NOMO-1 (cell line): Measurements from ENCODE around the gene ATAT1.
"Not testable (repeated sequence)": the region's sequence is repeated elsewhere in the genome, so short reads cannot be mapped to it uniquely, and the experiment has no call there.

ENCODE experiments used
- DNase-seq, 2 experiments: peaks; one replicate each; lab custom pipeline; 2025; ENCODE audit not compliant: unreplicated experiment in 2 of 2; lab: John Stamatoyannopoulos, UW

Gene ATAT1

GRCh38 chr6:30646450-30647241 is 20.0 kb downstream of the ATAT1 start, which contains the start of gene C6orf136:
Gene C6orf136, plus strand, starts transcription at chr6:30647133. Its CDS starts 99 bp downstream, at chr6:30647232.
- DNase-seq = peak; percentile 83 to 91

GRCh38 chr6:30647242-30648116 is 20.8 kb downstream of the ATAT1 start:
- peak; percentile 56 to 61 for DNase-seq

- DNase-seq = no peak
These were observed 24.5 kb downstream of the ATAT1 start for GRCh38 chr6:30651143-30651542.

GRCh38 chr6:30654798-30655742 is 28.4 kb downstream of the ATAT1 start:
- DNase-seq = no peak

DNA sequence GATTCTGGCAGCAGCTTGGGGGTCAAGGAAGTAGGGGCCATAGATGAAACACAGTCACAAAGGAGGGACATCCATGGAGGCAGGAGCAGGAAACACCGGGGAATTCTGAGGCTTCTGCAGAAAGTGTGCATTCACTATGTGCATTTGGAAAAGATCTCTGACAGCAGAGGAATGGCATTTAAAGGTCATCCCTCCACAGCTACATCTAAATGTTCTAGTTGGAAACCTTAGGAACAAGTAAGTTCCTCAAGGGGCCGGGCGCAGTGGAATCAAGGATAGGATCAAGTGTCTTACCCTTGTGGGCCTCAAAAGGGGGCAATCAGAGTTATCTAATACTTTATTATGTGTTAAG is 29.0 kb downstream of the ATAT1 start:
- DNase-seq = no peak

DNA sequence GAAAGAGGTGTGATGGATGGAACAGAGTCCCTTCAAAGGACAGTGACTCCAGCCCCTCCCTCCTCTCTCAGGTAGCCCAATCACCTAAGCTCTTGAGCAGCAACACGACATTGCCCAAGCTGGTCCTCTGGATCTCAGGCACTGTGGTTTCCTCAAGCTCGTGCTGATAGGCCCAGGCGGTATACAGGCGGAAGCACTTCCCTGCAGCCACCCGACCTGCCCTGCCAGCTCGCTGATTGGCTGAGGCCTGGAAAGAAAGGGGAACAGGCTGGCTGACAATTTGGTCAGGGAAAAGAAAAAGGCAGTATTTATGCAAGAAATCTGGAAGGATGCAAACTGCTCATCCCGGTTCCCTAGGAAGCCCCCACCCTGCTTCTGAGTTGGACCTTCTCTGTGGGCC is 29.8 kb downstream of the ATAT1 start:
- peak; percentile 77 to 78 for DNase-seq

GRCh38 chr6:30657454-30657853 is 30.8 kb downstream of the ATAT1 start:
- no peak for DNase-seq

DNA sequence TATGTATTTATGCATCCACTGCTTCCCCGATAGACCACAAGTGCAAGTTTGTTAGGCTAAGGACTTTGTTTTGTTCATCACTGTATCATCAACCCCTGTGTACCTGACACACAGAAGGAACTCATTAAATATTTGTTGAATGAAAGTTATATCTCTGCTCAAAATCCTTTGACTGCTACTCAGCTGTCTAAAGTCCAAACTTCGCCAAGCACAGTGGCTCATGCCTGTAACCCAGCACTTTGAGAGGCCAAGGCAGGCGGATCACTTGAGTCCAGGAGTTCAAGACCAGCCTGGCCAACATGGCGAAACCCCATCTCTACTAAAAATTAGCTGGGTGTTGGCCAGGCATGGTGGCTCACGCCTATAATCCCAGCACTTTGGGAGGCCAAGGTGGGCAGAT is 31.2 kb downstream of the ATAT1 start:
- DNase-seq = not testable (repeated sequence)

DNA sequence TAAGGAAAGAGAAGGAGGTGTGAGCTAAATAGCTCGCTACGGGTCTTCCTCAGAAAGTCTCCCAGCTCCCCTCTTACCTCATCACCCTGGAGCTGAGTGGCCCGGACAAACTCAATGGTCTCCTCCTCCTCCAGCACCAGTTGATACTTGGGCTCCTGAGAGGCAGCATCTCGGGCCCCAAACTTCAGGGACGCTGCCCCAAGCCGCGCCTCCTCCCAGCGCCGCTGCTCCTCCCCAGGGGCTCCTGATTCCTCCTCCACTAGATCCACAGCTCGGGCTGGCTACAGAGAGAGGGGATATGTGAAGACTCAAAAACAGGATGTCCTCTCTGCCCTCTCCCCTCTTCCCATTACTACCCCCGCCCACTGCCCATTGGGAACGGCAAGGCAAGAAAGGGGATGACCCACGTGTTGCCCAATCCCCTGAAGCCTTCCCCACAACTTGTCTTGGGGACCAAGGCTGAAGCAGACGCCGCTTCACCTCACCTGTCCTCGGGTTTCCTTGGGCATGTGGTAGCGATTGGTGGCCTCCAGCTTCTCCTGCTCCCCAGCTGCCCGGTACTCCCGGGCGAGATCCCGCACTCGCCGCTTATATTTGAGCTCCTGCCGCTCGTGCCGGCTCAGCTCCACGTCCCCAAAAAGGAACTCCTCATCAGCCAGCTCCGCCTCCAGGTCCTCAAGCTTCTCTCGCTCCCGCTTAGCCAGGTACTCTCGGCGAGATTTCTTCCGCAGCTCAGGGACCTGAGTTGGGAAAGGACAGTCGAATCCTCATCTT is 38.5 kb downstream of the ATAT1 start:
- DNase-seq = no peak

DNA sequence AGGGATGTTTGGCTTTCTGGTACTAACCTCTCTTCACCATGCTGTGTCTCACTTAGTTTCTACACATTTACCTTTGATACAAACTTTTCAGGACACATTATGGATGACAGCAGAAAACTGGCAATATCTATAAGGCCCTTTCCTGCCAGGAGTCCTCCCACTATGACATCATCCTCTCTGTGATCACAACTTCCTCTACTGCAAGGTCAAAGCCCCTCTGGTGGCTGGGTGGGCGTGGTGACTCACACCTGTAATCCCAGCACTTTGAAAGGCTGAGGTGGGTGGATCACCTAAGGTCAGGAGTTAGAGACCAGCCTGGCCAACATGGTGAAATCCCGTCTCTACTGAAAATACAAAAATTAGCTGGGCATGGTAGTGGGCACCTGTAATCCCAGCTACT is 39.6 kb downstream of the ATAT1 start:
- DNase-seq = not testable (repeated sequence)

- no peak for DNase-seq
These were observed 44.3 kb downstream of the ATAT1 start for GRCh38 chr6:30670760-30671527.

DNA sequence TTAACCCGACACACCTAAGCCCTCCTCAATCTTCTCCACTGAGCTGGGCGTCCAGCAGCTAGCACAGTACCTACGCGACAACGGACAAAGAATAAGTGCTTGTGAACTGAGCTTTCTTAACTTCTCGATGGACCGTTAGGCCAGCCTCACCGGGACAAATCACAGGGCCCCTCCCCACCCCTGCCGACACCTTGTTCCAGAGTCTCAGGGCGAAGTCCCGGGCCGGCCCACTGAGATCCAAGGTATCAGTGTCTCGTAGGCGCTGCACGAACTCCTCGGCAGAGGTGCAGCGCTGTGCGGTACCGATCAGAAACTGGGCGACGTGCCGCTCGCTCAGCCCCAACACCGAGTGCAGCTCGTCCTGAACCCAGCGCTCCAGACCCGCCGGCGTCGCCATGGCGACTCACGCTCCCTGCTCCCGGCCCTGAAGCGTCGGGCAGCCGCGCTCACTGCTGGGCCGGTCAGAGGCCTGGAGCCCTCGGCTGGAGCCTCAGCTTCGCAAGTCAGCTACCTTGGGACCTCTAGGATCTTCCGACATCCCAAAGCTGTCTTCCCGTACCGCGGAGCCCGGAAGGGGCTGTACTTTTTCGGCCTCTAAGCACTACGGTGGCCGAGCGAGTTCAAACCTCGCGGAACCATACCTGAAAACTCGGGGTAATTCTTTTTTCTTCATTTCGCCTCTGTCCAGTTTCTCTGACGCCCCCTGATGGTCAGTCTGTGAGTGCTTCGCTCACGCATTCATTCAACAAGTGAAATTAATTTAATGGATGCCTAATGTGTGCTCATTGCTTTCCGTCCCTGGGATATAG is 46.0 kb downstream of the ATAT1 start, which contains the start of gene DHX16:
TSS of gene DHX16 (minus strand) at position 562 of the 809 bp plus-strand sequence. CDS start at position 397, 165 bp downstream.
- peak; percentile 89 to 96 for DNase-seq

DNA sequence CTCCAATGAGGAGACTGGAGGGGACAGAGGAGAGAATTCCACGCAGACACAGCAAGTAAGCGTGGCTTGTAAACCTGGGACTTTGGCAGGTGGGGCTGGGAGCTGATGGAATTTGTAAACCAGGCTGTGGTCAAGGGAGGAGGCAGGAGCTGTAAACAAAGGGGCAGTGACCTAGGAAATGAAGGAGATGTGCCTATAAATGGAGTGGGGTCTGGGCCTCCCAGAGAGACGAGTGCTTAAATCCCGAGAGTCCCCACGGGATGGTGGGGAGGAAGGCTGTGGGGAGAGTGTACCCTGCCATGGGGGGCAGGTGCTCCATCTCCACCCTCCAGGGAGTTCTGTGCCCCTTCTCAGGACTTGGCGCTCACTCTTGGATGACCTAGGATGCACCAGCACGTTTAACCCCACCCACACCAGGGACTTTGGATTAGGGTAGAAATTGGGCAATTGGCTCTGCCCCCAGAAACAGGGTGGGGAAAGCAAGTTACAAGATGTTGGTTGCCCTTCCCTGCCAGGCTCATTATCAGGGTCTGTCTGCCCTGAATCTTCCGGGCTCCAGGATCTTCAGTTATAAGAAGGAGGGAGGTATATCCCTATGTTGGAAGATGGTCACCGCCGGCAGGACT is 50.1 kb downstream of the ATAT1 start:
- no peak for DNase-seq

GRCh38 chr6:30678964-30679726 is 52.5 kb downstream of the ATAT1 start:
- DNase-seq = peak; percentile 69 to 79

DNA sequence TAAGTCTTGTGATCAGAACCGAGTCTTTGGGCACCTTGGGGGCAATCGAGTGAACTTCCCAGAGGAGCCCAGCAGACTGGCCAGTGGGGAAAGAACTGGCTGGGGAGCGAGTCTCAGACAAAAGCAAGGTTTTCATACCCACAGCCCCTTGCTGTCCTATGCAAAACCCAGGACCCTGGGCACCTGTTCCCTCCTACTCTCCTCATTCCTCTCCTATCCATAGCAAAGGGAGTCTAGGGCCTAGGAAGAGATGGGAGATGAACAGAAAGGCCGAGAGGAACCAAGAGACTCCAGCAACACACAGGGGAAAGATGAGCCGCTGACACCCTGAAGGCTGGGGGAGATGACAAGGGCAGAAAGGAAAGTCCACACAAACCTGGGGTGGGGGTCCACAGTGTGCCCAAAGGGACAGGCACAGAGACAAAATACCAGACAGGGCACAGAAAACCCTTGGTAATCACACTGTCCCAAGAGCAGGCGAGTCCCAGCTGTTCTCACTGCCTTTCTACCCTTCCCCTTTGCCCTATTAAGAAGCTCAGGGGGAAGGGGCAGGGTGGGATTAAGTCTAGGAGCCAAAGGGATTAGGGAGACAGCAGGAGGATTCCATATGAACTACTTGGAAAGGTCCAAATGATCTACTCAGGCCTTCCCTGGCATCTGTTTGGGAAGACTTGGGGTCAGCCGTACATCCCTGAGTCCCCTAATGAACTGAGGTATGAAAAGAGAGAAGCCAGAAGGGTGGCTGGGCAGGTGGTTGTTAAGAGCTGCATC is 53.3 kb downstream of the ATAT1 start:
- no peak for DNase-seq

GRCh38 chr6:30681766-30682142 is 55.1 kb downstream of the ATAT1 start:
- DNase-seq = no peak
